HepG2 (cell line): ENCODE data around the gene STIP1. TPM values are rescaled to one million over a fixed set of nuclear protein-coding genes. Genes with fewer than 3 reads are reported as not detected.

Experiments
- ATAC-seq: fragments of 200-7000 bp; cut with Tn5 transposase; 3 replicates; pipeline ENCODE4 v1.9.1; 2020; ENCODE audit warnings: mild to moderate bottlenecking, moderate library complexity
- BruUV-seq: library from RNA; stranded (reverse); fragments of 400-500 nt; replicated peaks from 2 replicates; lab custom pipeline; 2021; lab: Mats Ljungman, UMichigan
- CTCF ChIA-PET: fragments of 300-600 bp; formaldehyde crosslinking; extraction: SDS; loops from one replicate; lab custom pipeline; 2021; ENCODE audit warnings: low total read pairs, inconsistent platforms, low intra/inter-chr PET ratio; lab: Yijun Ruan, JAX
- POLR2A ChIA-PET: fragments of 350-600 bp; sonication (Branson Sonifier 250); formaldehyde crosslinking; loops from one replicate; lab custom pipeline; 2020; ENCODE audit warnings: antibody characterized with exemption, inconsistent platforms; lab: Yijun Ruan, JAX
- DNase-seq: peaks from one replicate; pipeline ENCODE4 v3.0.0-alpha.2; 2015; ENCODE audit warnings: low spot score
- FAIRE-seq: peaks from 3 replicates; lab custom pipeline; 2011; peaks lifted over from hg19 to GRCh38; lab: Jason Lieb, UNC
- H2AFZ ChIP-seq: one replicate; pipeline ENCODE4 v1.6.1; 2011; ENCODE audit warnings: low read length, inconsistent platforms
- H3K27ac ChIP-seq: fragments of 300-600 bp; 3 replicates; pipeline ENCODE4 v1.8.0; 2011; ENCODE audit warnings: mixed run types, mild to moderate bottlenecking, mixed read lengths, low read length, inconsistent platforms; ENCODE audit not compliant: insufficient read depth; ENCODE audit errors: extremely low read length
- H3K27me3 ChIP-seq, 2 experiments: fragments of 200-600 bp in 1 of 2; 2 replicates in 1 of 2; 3 replicates in 1 of 2; pipeline versions ENCODE4 v1.6.0 to v1.8.0; 2011; ENCODE audit warnings: low read length in 2 of 2, mild to moderate bottlenecking in 2 of 2, moderate library complexity in 2 of 2, inconsistent platforms in 1 of 2; ENCODE audit not compliant: insufficient read depth in 2 of 2, control insufficient read depth in 1 of 2
- H3K36me3 ChIP-seq, 2 experiments: fragments of 200-600 bp in 1 of 2; replicated peaks in 1 of 2; 2 replicates in 1 of 2; 3 replicates in 1 of 2; pipeline versions ENCODE4 v1.5.1 to v1.8.0; 2011; ENCODE audit warnings: low read length in 2 of 2, inconsistent platforms in 1 of 2; ENCODE audit not compliant: insufficient read depth in 2 of 2, control insufficient read depth in 1 of 2
- H3K4me1 ChIP-seq: 2 replicates; pipeline ENCODE4 v1.5.1; 2012; ENCODE audit warnings: low read length, inconsistent platforms; ENCODE audit not compliant: insufficient read depth
- H3K4me2 ChIP-seq: 2 replicates; pipeline ENCODE4 v1.6.0; 2011; ENCODE audit warnings: low read depth, low read length, inconsistent platforms
- H3K4me3 ChIP-seq, 3 experiments: fragments of 200-600 bp in 1 of 3; sonication (generic), shearing (Covaris generic) in 1 of 3; replicated peaks in 1 of 3; 2 replicates each; pipeline ENCODE4 v1.5.1; 2011 to 2016; ENCODE audit warnings: low read length in 3 of 3, inconsistent platforms in 2 of 3, low read depth in 2 of 3, mild to moderate bottlenecking in 2 of 3, control low read depth in 1 of 3, mixed read lengths in 1 of 3; ENCODE audit not compliant: insufficient read depth in 1 of 3
- H3K79me2 ChIP-seq: one replicate; pipeline ENCODE4 v1.6.1; 2011; ENCODE audit warnings: low read length, inconsistent platforms; ENCODE audit not compliant: insufficient read depth
- H3K9ac ChIP-seq: 2 replicates; pipeline ENCODE4 v1.6.0; 2011; ENCODE audit warnings: mild to moderate bottlenecking, low read depth, low read length, inconsistent platforms; ENCODE audit not compliant: insufficient read depth
- H3K9me3 ChIP-seq: 2 replicates; pipeline ENCODE4 v1.5.1; 2012; ENCODE audit warnings: mild to moderate bottlenecking, low read length
- H4K20me1 ChIP-seq: 2 replicates; pipeline ENCODE4 v1.6.0; 2011; ENCODE audit warnings: inconsistent platforms, mild to moderate bottlenecking, low read length, moderate library complexity; ENCODE audit not compliant: insufficient read depth
- GABPA ChIP-seq, 2 experiments: IDR thresholded peaks; 2 replicates each; pipeline ENCODE4 v1.6.1; 2011 to 2016; ENCODE audit warnings: low read depth in 2 of 2, low read length in 1 of 2, missing biosample characterization in 1 of 2, missing genetic modification characterization in 1 of 2
- PPARG ChIP-seq: conservative IDR thresholded peaks from 2 replicates; pipeline ENCODE4 v1.6.1; 2016; ENCODE audit warnings: missing biosample characterization, missing genetic modification reagents
- ZNF143 ChIP-seq: sonication (generic); formaldehyde crosslinking; IDR thresholded peaks from 2 replicates; pipeline ENCODE4 v1.4.0; 2020; ENCODE audit warnings: missing genetic modification reagents
- ZNF333 ChIP-seq: sonication (generic); formaldehyde crosslinking; IDR thresholded peaks from 2 replicates; pipeline ENCODE4 v1.4.0; 2020; ENCODE audit warnings: mild to moderate bottlenecking, missing genetic modification reagents, borderline replicate concordance
- ZNF513 ChIP-seq: sonication (generic); formaldehyde crosslinking; conservative IDR thresholded peaks from 2 replicates; pipeline ENCODE4 v1.5.0; 2020; ENCODE audit warnings: missing genetic modification reagents
- ZNF605 ChIP-seq: sonication (generic); formaldehyde crosslinking; IDR thresholded peaks from 2 replicates; pipeline ENCODE4 v1.8.0; 2022; ENCODE audit warnings: mild to moderate bottlenecking, missing genetic modification reagents
- WGBS: methylation state at CpG from one replicate; pipeline ENCODE4 v1.1.6; 2017; ENCODE audit warnings: low lambda C conversion rate; 5-methylcytosine and 5-hydroxymethylcytosine counted together
- in situ Hi-C: cut with HindIII; loops from 2 replicates; pipeline ENCODE4 v1.10.0; 2017; ENCODE audit warnings: low pct_unique_long_range_greater_than_20kb; ENCODE audit not compliant: extremely low pct_ligation_motif_present
- intact Hi-C: fragments of 100-400 bp; cut with micrococcal nuclease; formaldehyde crosslinking; loops from one replicate; pipeline ENCODE4 v1.10.0; 2022; ENCODE audit not compliant: unreplicated experiment
- polyA plus RNA-seq, 8 experiments: library from polyadenylated mRNA; depleted of rRNA in 3 of 8; stranded (reverse) in 7 of 8; unstranded in 1 of 8; fragments of >200 nt; fragmentation: Illumina TruSeq in 4 of 8; extraction: Trizol in 4 of 8; gene quantifications; 2 replicates each; pipeline versions ENCODE4 v1.2.1 to v1.2.3, GENCODE V29; 2011 to 2016; ENCODE audit warnings: low read depth in 4 of 8, missing spikeins in 1 of 8, mixed read lengths in 1 of 8; ENCODE audit not compliant: insufficient read depth in 1 of 8
- total RNA-seq, 5 experiments: library from RNA; depleted of rRNA; stranded (reverse); fragments of >200 nt; fragmentation: Illumina TruSeq; extraction: Trizol; gene quantifications; 2 replicates each; pipeline ENCODE4 v1.2.3, GENCODE V29; 2016; ENCODE audit warnings: low read depth in 1 of 5

The STIP1 gene
- total and polyA plus RNA-seq, 2 of the 13 experiments (the other 11 are each of a cell fraction or from before 2014, with no cell fraction given): 81.1 to 217 TPM

- no peaks in the 10 kb centered on the region for H3K79me2 ChIP-seq
- no peaks in the 10 kb centered on the region for H4K20me1 ChIP-seq
- H2AFZ ChIP-seq: no peak overlapping the region
- peaks cover 0 to 1% of the 10 kb centered on the region in 2 experiments; a peak in 1 of 5 replicates for H3K27me3 ChIP-seq
- no peak overlapping the region for H3K27ac ChIP-seq
- no peak overlapping the region for H3K4me2 ChIP-seq
- H3K9me3 ChIP-seq: no peaks in the 10 kb centered on the region
- H3K4me3 ChIP-seq: no peak overlapping the region
- intact Hi-C loops: no loop called here
- peaks cover 22% of the 10 kb centered on the region for H3K4me1 ChIP-seq
- no peak; the same call in 2 of the 3 replicates for ATAC-seq
- DNase-seq: no peak
- peaks cover 0 to 3% of the 10 kb centered on the region in 2 experiments; a peak in 2 of 5 replicates for H3K36me3 ChIP-seq
- H3K9ac ChIP-seq: no peak overlapping the region
- POLR2A ChIA-PET: interaction anchor here (1.0 to 1.6 kb wide), 2 partner anchors 16 to 94 kb away, joined by 3 read pairs; partner anchors contain the start of genes NUDT22 and TRPT1
- FAIRE-seq: no peak
- TF ChIP-seq ZNF333 (CRISPR knock-in tag) (no peak), ZNF605 (CRISPR knock-in tag) (no peak), GABPA (IDR thresholded peaks at IDR 0.05; ENCODE audit: low read depth, low read length) (no peak), GABPA (CRISPR knock-in tag; IDR thresholded peaks at IDR 0.05; ENCODE audit: low read depth) (no peak), PPARG (CRISPR knock-in tag) (no peak), ZNF513 (CRISPR knock-in tag) (no peak), ZNF143 (CRISPR knock-in tag) (no peak)
- TF ChIP-seq, all 625 proteins: peak for 0
- no TSS peak for BruUV-seq
- 84% methylated on average over 19 of the region's 24 CpGs for WGBS
- in situ Hi-C loops: no loop called here
- CTCF ChIA-PET: no interaction called here
These were observed 24.5 kb downstream of the STIP1 start for GRCh38 chr11:64210301-64211020.
